SH-SY5Y (cell line): ENCODE measurements around the gene ETV6.

ENCODE experiments used
- GATA2 ChIP-seq: IDR thresholded peaks from 2 replicates; pipeline ENCODE4 v1.6.1; 2011; ENCODE audit warnings: mild to moderate bottlenecking, low read depth, low read length
- GATA3 ChIP-seq: IDR thresholded peaks from 2 replicates; pipeline ENCODE4 v1.6.1; 2011; ENCODE audit warnings: low read depth, mild to moderate bottlenecking, low read length, moderate library complexity

GRCh38 chr12:11693601-11694000, 44.1 kb downstream of the ETV6 start:
- TF ChIP-seq GATA2, result no peak
- no peak for TF ChIP-seq GATA3
